ENCODE data around the gene RAPGEF5. TPM values are rescaled to one million over a fixed set of nuclear protein-coding genes. Genes with fewer than 3 reads are reported as not detected.

The RAPGEF5 gene
- polyA plus RNA-seq, 1 of the 3 experiments (the other 2 are of a cell fraction), result 1.2 TPM

GRCh38 chr7:22351878-22352277 lies 5.1 kb downstream of the RAPGEF5 start:
- Histone ChIP-seq H2AFZ (ENCODE audit: low read depth) (no peak overlapping the region), H3K27ac (ENCODE audit: low read depth in 2 of 2, low read length in 1 of 2) (peak overlapping the region; percentile 89 to 96), H3K79me2 (ENCODE audit: insufficient read depth) (peaks cover 20% of the 10 kb centered on the region), H3K27me3 (ENCODE audit: insufficient read depth) (no peaks in the 10 kb centered on the region), H3K9me2 (no peaks in the 10 kb centered on the region), H3K4me2 (peak overlapping the region; percentile 68; the same call in 1 of the 2 replicates), H3K9ac (no peak overlapping the region), H3K4me1 (ENCODE audit: control insufficient read depth in 1 of 2, insufficient read depth in 2 of 2, low read depth in 1 of 2, low read length in 1 of 2) (peaks cover 28 to 36% of the 10 kb centered on the region in 2 experiments), H3K4me3 (ENCODE audit: low read depth in 2 of 2, low read length in 1 of 2) (no peak overlapping the region), H3K36me3 (replicated peaks in 1 of 2; ENCODE audit: control insufficient read depth in 1 of 2, insufficient read depth in 2 of 2, low read length in 1 of 2) (no peaks in the 10 kb centered on the region), H3K9me3 (no peaks in the 10 kb centered on the region), H3F3A (replicated peaks; ENCODE audit: insufficient read depth) (peaks cover 25% of the 10 kb centered on the region), H4K20me1 (ENCODE audit: insufficient read depth) (no peaks in the 10 kb centered on the region)
- ChIA-PET POLR2A (no interaction called here), CTCF (interaction anchor here (1.1 to 5.4 kb wide), 2 partner anchors 241 to 894 kb away, joined by 3 to 27 read pairs; no protein-coding TSS in a partner anchor)
- no peak for TF ChIP-seq FOXM1 (IDR thresholded peaks at IDR 0.05; ENCODE audit: low read depth)
- no peak for TF ChIP-seq RCOR1 (IDR thresholded peaks at IDR 0.05; ENCODE audit: low read length)
- peak; percentile 64 for TF ChIP-seq NFIC (IDR thresholded peaks at IDR 0.05; ENCODE audit: borderline replicate concordance)
- TF ChIP-seq EP300 (IDR thresholded peaks at IDR 0.05; ENCODE audit: borderline replicate concordance in 1 of 2, low read depth in 1 of 2, low read length in 1 of 2), result no peak
- TF ChIP-seq PBX3 (IDR thresholded peaks at IDR 0.05), result peak; percentile 4; the same call in 1 of the 2 replicates
- peak; percentile 50 for TF ChIP-seq TCF12 (IDR thresholded peaks at IDR 0.05)
- TF ChIP-seq, protein P1, sequence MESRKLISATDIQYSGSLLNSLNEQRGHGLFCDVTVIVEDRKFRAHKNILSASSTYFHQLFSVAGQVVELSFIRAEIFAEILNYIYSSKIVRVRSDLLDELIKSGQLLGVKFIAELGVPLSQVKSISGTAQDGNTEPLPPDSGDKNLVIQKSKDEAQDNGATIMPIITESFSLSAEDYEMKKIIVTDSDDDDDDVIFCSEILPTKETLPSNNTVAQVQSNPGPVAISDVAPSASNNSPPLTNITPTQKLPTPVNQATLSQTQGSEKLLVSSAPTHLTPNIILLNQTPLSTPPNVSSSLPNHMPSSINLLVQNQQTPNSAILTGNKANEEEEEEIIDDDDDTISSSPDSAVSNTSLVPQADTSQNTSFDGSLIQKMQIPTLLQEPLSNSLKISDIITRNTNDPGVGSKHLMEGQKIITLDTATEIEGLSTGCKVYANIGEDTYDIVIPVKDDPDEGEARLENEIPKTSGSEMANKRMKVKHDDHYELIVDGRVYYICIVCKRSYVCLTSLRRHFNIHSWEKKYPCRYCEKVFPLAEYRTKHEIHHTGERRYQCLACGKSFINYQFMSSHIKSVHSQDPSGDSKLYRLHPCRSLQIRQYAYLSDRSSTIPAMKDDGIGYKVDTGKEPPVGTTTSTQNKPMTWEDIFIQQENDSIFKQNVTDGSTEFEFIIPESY (IDR thresholded peaks at IDR 0.05; ENCODE audit: borderline replicate concordance, low read depth), result no peak
- no peak for TF ChIP-seq REST (IDR thresholded peaks at IDR 0.05; ENCODE audit: low read depth, low read length)
- no peak for TF ChIP-seq ELF1 (IDR thresholded peaks at IDR 0.05)
- TF ChIP-seq GABPA (IDR thresholded peaks at IDR 0.05; ENCODE audit: low read depth), result no peak
- no peak for TF ChIP-seq SMC3 (IDR thresholded peaks at IDR 0.05; ENCODE audit: low read depth, low read length)
- TF ChIP-seq NRF1 (IDR thresholded peaks at IDR 0.05; ENCODE audit: low read depth, low read length), result no peak
- TF ChIP-seq MEF2A (IDR thresholded peaks at IDR 0.05; ENCODE audit: borderline replicate concordance, low read depth), result no peak
- no peak for TF ChIP-seq CHD2 (IDR thresholded peaks at IDR 0.05; ENCODE audit: low read length, partially characterized antibody)
- TF ChIP-seq, protein P2, sequence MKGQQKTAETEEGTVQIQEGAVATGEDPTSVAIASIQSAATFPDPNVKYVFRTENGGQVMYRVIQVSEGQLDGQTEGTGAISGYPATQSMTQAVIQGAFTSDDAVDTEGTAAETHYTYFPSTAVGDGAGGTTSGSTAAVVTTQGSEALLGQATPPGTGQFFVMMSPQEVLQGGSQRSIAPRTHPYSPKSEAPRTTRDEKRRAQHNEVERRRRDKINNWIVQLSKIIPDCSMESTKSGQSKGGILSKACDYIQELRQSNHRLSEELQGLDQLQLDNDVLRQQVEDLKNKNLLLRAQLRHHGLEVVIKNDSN (IDR thresholded peaks at IDR 0.05; ENCODE audit: borderline replicate concordance, low read depth), result no peak
- TF ChIP-seq MXI1 (IDR thresholded peaks at IDR 0.05; ENCODE audit: low read depth, low read length), result no peak
- peak; percentile 57 for TF ChIP-seq FOSL2 (IDR thresholded peaks at IDR 0.05; ENCODE audit: borderline replicate concordance, low read depth)
- peak; percentile 58; the same call in 1 of the 2 replicates for TF ChIP-seq JUND (IDR thresholded peaks at IDR 0.05)
- no peak for TF ChIP-seq SIN3A (IDR thresholded peaks at IDR 0.05; ENCODE audit: borderline replicate concordance, low read depth, low read length)
- DNase-seq, result no peak
- 34% methylated on average over 2 of the region's 2 CpGs for WGBS (ENCODE audit: low lambda C conversion rate)
